OCI-LY3 (cell line): Measurements from ENCODE around the gene IRS2.

ENCODE experiments used
- H2AFZ ChIP-seq: fragments of 200-600, 300-600 bp; shearing (Covaris generic); 2 replicates; pipeline ENCODE4 v1.6.0; 2014; ENCODE audit warnings: antibody characterized with exemption, low read depth, low read length
- H3K27ac ChIP-seq: fragments of 200-600, 300-600 bp; sonication (generic); 2 replicates; pipeline ENCODE4 v1.5.1; 2014; ENCODE audit warnings: mild to moderate bottlenecking, low read length, moderate library complexity, mixed read lengths
- H3K27me3 ChIP-seq: fragments of 200-600, 300-600 bp; sonication (generic); 2 replicates; pipeline ENCODE4 v1.6.1; 2014; ENCODE audit warnings: low read depth, low read length, mixed read lengths
- H3K36me3 ChIP-seq: fragments of 200-600, 300-600 bp; sonication (generic); replicated peaks from 2 replicates; pipeline ENCODE3; 2014; ENCODE audit warnings: low read depth, low read length, mixed read lengths
- H3K4me1 ChIP-seq: fragments of 300-600, 200-600 bp; sonication (generic); 2 replicates; pipeline ENCODE4 v1.6.1; 2014; ENCODE audit warnings: low read length, mixed read lengths
- H3K4me2 ChIP-seq: fragments of 200-600, 300-600 bp; sonication (generic); 2 replicates; pipeline ENCODE4 v1.6.1; 2014; ENCODE audit warnings: low read length, mixed read lengths
- H3K4me3 ChIP-seq: fragments of 300-600, 200-600 bp; sonication (generic); 2 replicates; pipeline ENCODE4 v1.5.1; 2014; ENCODE audit warnings: antibody characterized with exemption, mild to moderate bottlenecking, low read length, moderate library complexity
- H3K79me2 ChIP-seq: fragments of 300-600, 200-600 bp; shearing (Covaris generic); 2 replicates; pipeline ENCODE4 v1.6.1; 2014; ENCODE audit warnings: mild to moderate bottlenecking, low read length, mixed read lengths
- H3K9ac ChIP-seq: fragments of 300-600, 200-600 bp; shearing (Covaris generic); 2 replicates; pipeline ENCODE4 v1.6.0; 2014; ENCODE audit warnings: mild to moderate bottlenecking, low read length, moderate library complexity
- H3K9me3 ChIP-seq: fragments of 200-600, 300-600 bp; shearing (Covaris generic); 2 replicates; pipeline ENCODE4 v1.6.1; 2014; ENCODE audit warnings: low read length, mixed read lengths; ENCODE audit not compliant: insufficient read depth
- H4K20me1 ChIP-seq: fragments of 200-600, 300-600 bp; sonication (generic); 2 replicates; pipeline ENCODE4 v1.6.1; 2016; ENCODE audit warnings: low read length, mixed read lengths; ENCODE audit not compliant: insufficient read depth
- CTCF ChIP-seq: fragments of 200-600, 300-600 bp; sonication (generic); IDR thresholded peaks from 2 replicates; pipeline ENCODE4 v1.5.1; 2014; ENCODE audit warnings: antibody characterized with exemption, low read length, low read depth
- EZH2phosphoT487 ChIP-seq: fragments of 200-600 bp; shearing (Covaris generic); IDR thresholded peaks from 2 replicates; pipeline ENCODE4 v1.6.1; 2018; ENCODE audit warnings: antibody characterized with exemption, mixed run types, low read depth

Gene IRS2

GRCh38 chr13:109717686-109718085 lies 68.7 kb downstream of the IRS2 start:
- Histone ChIP-seq H3K9ac (no peak overlapping the region), H3K4me1 (no peaks in the 10 kb centered on the region), H4K20me1 (no peaks in the 10 kb centered on the region), H2AFZ (no peak overlapping the region), H3K4me2 (no peak overlapping the region), H3K79me2 (no peaks in the 10 kb centered on the region), H3K36me3 (no peaks in the 10 kb centered on the region), H3K27ac (no peak overlapping the region), H3K4me3 (no peak overlapping the region), H3K27me3 (no peaks in the 10 kb centered on the region), H3K9me3 (no peaks in the 10 kb centered on the region)
- TF ChIP-seq EZH2phosphoT487: no peak
- TF ChIP-seq CTCF: no peak

- no peaks in the 10 kb centered on the region for H3K27me3 ChIP-seq
- no peaks in the 10 kb centered on the region for H3K79me2 ChIP-seq
- H3K9me3 ChIP-seq: no peaks in the 10 kb centered on the region
- no peak overlapping the region for H3K27ac ChIP-seq
- no peak overlapping the region for H3K4me2 ChIP-seq
- TF ChIP-seq EZH2phosphoT487 (no peak), CTCF (no peak)
- no peaks in the 10 kb centered on the region for H3K36me3 ChIP-seq
- H3K4me1 ChIP-seq: no peaks in the 10 kb centered on the region
- H4K20me1 ChIP-seq: no peaks in the 10 kb centered on the region
- no peak overlapping the region for H2AFZ ChIP-seq
- H3K9ac ChIP-seq: no peak overlapping the region
- H3K4me3 ChIP-seq: no peak overlapping the region
Measured at GRCh38 chr13:109715902-109716301, 70.5 kb downstream of the IRS2 start.

GRCh38 chr13:109713681-109714080 lies 72.7 kb downstream of the IRS2 start:
- no peak overlapping the region for H3K9ac ChIP-seq
- H3K4me2 ChIP-seq: no peak overlapping the region
- H3K27me3 ChIP-seq: no peaks in the 10 kb centered on the region
- H3K4me3 ChIP-seq: no peak overlapping the region
- H3K79me2 ChIP-seq: no peaks in the 10 kb centered on the region
- H3K36me3 ChIP-seq: no peaks in the 10 kb centered on the region
- no peaks in the 10 kb centered on the region for H3K9me3 ChIP-seq
- no peaks in the 10 kb centered on the region for H3K4me1 ChIP-seq
- H4K20me1 ChIP-seq: no peaks in the 10 kb centered on the region
- H2AFZ ChIP-seq: no peak overlapping the region
- TF ChIP-seq EZH2phosphoT487 (no peak), CTCF (no peak)
- no peak overlapping the region for H3K27ac ChIP-seq

GRCh38 chr13:109712124-109712722 lies 74.2 kb downstream of the IRS2 start:
- TF ChIP-seq EZH2phosphoT487: no peak
- TF ChIP-seq CTCF: no peak

More at GRCh38 chr13:109712124-109712722, 74.2 kb downstream of the IRS2 start:
- H3K79me2 ChIP-seq: no peaks in the 10 kb centered on the region
- H4K20me1 ChIP-seq: no peaks in the 10 kb centered on the region
- H3K9me3 ChIP-seq: no peaks in the 10 kb centered on the region
- no peak overlapping the region for H3K27ac ChIP-seq
- no peaks in the 10 kb centered on the region for H3K4me1 ChIP-seq
- no peaks in the 10 kb centered on the region for H3K27me3 ChIP-seq
- H2AFZ ChIP-seq: no peak overlapping the region
- no peak overlapping the region for H3K4me2 ChIP-seq
- H3K9ac ChIP-seq: no peak overlapping the region
- no peak overlapping the region for H3K4me3 ChIP-seq
- no peaks in the 10 kb centered on the region for H3K36me3 ChIP-seq
